Measurements from ENCODE around the gene TBC1D8. TPM values are rescaled to one million over a fixed set of nuclear protein-coding genes. Genes with fewer than 3 reads are reported as not detected.

Gene TBC1D8
- total RNA-seq, 6 experiments from 2014 or later = 1.2 to 2.0 (median 1.5) TPM

GRCh38 chr2:101135412-101136296, 15.5 kb downstream of the TBC1D8 start:
- no peak overlapping the region for H3K4me3 Mint-ChIP-seq
- H3K27ac Mint-ChIP-seq = no peak overlapping the region
- H3K27me3 Mint-ChIP-seq (ENCODE audit: insufficient read depth) = peaks cover 23% of the 10 kb centered on the region
- no peaks in the 10 kb centered on the region for H3K9me3 Mint-ChIP-seq
- no peaks in the 10 kb centered on the region for H3K4me1 Mint-ChIP-seq (ENCODE audit: low read depth)
- no peaks in the 10 kb centered on the region; the same call in 1 of the 2 replicates for H3K36me3 Mint-ChIP-seq (ENCODE audit: low read depth)
- no peak for TF ChIP-seq CTCF (IDR thresholded peaks at IDR 0.05)
- DNase-seq = no peak

- no peaks in the 10 kb centered on the region for H3K9me3 Mint-ChIP-seq
- no peaks in the 10 kb centered on the region; the same call in 1 of the 2 replicates for H3K36me3 Mint-ChIP-seq (ENCODE audit: low read depth)
- H3K4me3 Mint-ChIP-seq = no peak overlapping the region
- TF ChIP-seq CTCF (IDR thresholded peaks at IDR 0.05) = no peak
- H3K27ac Mint-ChIP-seq = no peak overlapping the region
- no peak for DNase-seq
- peaks cover 13% of the 10 kb centered on the region for H3K27me3 Mint-ChIP-seq (ENCODE audit: insufficient read depth)
- H3K4me1 Mint-ChIP-seq (ENCODE audit: low read depth) = no peaks in the 10 kb centered on the region
Observed at GRCh38 chr2:101133492-101134100, 17.6 kb downstream of the TBC1D8 start.

- no peaks in the 10 kb centered on the region for H3K36me3 Mint-ChIP-seq (ENCODE audit: low read depth)
- no peak overlapping the region for H3K27ac Mint-ChIP-seq
- TF ChIP-seq CTCF (IDR thresholded peaks at IDR 0.05) = no peak
- H3K4me3 Mint-ChIP-seq = no peak overlapping the region
- no peaks in the 10 kb centered on the region for H3K9me3 Mint-ChIP-seq
- DNase-seq = no peak
- H3K4me1 Mint-ChIP-seq (ENCODE audit: low read depth) = no peaks in the 10 kb centered on the region
- peaks cover 17% of the 10 kb centered on the region for H3K27me3 Mint-ChIP-seq (ENCODE audit: insufficient read depth)
Observed at GRCh38 chr2:101132202-101132601, 19.0 kb downstream of the TBC1D8 start.

GRCh38 chr2:101130081-101130480, 21.1 kb downstream of the TBC1D8 start:
- no peaks in the 10 kb centered on the region for H3K9me3 Mint-ChIP-seq

More at GRCh38 chr2:101130081-101130480, 21.1 kb downstream of the TBC1D8 start:
- peaks cover 12% of the 10 kb centered on the region for H3K27me3 Mint-ChIP-seq (ENCODE audit: insufficient read depth)
- DNase-seq = no peak
- no peak for TF ChIP-seq CTCF (IDR thresholded peaks at IDR 0.05)
- no peak overlapping the region for H3K4me3 Mint-ChIP-seq
- no peaks in the 10 kb centered on the region for H3K36me3 Mint-ChIP-seq (ENCODE audit: low read depth)
- no peak overlapping the region for H3K27ac Mint-ChIP-seq
- peaks cover 12% of the 10 kb centered on the region for H3K4me1 Mint-ChIP-seq (ENCODE audit: low read depth)
